ENCODE data around the gene QRICH2.
A peak's percentile ranks its signal among the peaks of the same experiment; 100 is the strongest.
"Not testable (repeated sequence)": the region's sequence is repeated elsewhere in the genome, so short reads cannot be mapped to it uniquely, and the experiment has no call there.

QRICH2 gene

GRCh38 chr17:76260220-76260619 is 47.9 kb downstream of the QRICH2 start:
- ATAC-seq (ENCODE audit: insufficient read depth, low read depth) (no peak), DNase-seq (no peak)
- no peaks in the 10 kb centered on the region for H3K27me3 ChIP-seq (ENCODE audit: insufficient read depth, low read length, poor library complexity)
- H3K27ac ChIP-seq (ENCODE audit: low read length), result no peak overlapping the region
- H3K4me2 ChIP-seq (ENCODE audit: insufficient read depth, low read length), result no peak overlapping the region
- H3K9ac ChIP-seq (ENCODE audit: low read depth, low read length), result no peak overlapping the region
- H3K4me1 ChIP-seq (ENCODE audit: insufficient read depth, low read length), result peaks cover 26% of the 10 kb centered on the region
- H3K36me3 ChIP-seq (ENCODE audit: insufficient read depth, low read length), result no peaks in the 10 kb centered on the region
- no peak overlapping the region for H2AFZ ChIP-seq (ENCODE audit: low read depth, low read length)
- H3K79me2 ChIP-seq (ENCODE audit: insufficient read depth, low read length), result no peaks in the 10 kb centered on the region
- TF ChIP-seq EZH2 (IDR thresholded peaks at IDR 0.05; ENCODE audit: borderline replicate concordance, low read depth, low read length, severe bottlenecking) (no peak), CTCF (IDR thresholded peaks at IDR 0.05; ENCODE audit: borderline replicate concordance, extremely low read depth, low read length, poor library complexity, severe bottlenecking) (no peak)
- H4K20me1 ChIP-seq (ENCODE audit: insufficient read depth, low read length), result no peaks in the 10 kb centered on the region
- no peak overlapping the region for H3K4me3 ChIP-seq (ENCODE audit: low read depth in 1 of 2, low read length in 2 of 2)
- H3K9me3 ChIP-seq (ENCODE audit: insufficient read depth, low read length, severe bottlenecking), result no peaks in the 10 kb centered on the region

GRCh38 chr17:76256430-76257050 is 51.5 kb downstream of the QRICH2 start:
- not testable (repeated sequence) for H3K9ac ChIP-seq (ENCODE audit: low read depth, low read length); H3K4me2 ChIP-seq (ENCODE audit: insufficient read depth, low read length); H3K27me3 ChIP-seq (ENCODE audit: insufficient read depth, low read length, poor library complexity); H3K36me3 ChIP-seq (ENCODE audit: insufficient read depth, low read length); H3K9me3 ChIP-seq (ENCODE audit: insufficient read depth, low read length, severe bottlenecking); H3K79me2 ChIP-seq (ENCODE audit: insufficient read depth, low read length); H3K4me3 ChIP-seq (ENCODE audit: low read depth in 1 of 2, low read length in 2 of 2); H4K20me1 ChIP-seq (ENCODE audit: insufficient read depth, low read length); H2AFZ ChIP-seq (ENCODE audit: low read depth, low read length)
- Histone ChIP-seq H3K4me1 (ENCODE audit: insufficient read depth, low read length) (peaks cover 33% of the 10 kb centered on the region), H3K27ac (ENCODE audit: low read length) (peak overlapping the region; percentile 28)
- ATAC-seq (ENCODE audit: insufficient read depth, low read depth), result peak; percentile 70
- DNase-seq, result peak; percentile 66

- DNase-seq, result no peak
- no peak for ATAC-seq (ENCODE audit: insufficient read depth, low read depth)
- Histone ChIP-seq H3K9ac (ENCODE audit: low read depth, low read length) (no peak overlapping the region), H3K27ac (ENCODE audit: low read length) (peak overlapping the region; percentile 9; the same call in 1 of the 2 replicates), H3K79me2 (ENCODE audit: insufficient read depth, low read length) (no peaks in the 10 kb centered on the region), H3K27me3 (ENCODE audit: insufficient read depth, low read length, poor library complexity) (no peaks in the 10 kb centered on the region), H4K20me1 (ENCODE audit: insufficient read depth, low read length) (no peaks in the 10 kb centered on the region), H3K9me3 (ENCODE audit: insufficient read depth, low read length, severe bottlenecking) (no peaks in the 10 kb centered on the region), H3K36me3 (ENCODE audit: insufficient read depth, low read length) (no peaks in the 10 kb centered on the region), H3K4me2 (ENCODE audit: insufficient read depth, low read length) (no peak overlapping the region), H3K4me1 (ENCODE audit: insufficient read depth, low read length) (peaks cover 35% of the 10 kb centered on the region), H3K4me3 (ENCODE audit: low read depth in 1 of 2, low read length in 2 of 2) (no peak overlapping the region), H2AFZ (ENCODE audit: low read depth, low read length) (no peak overlapping the region)
- no peak for TF ChIP-seq EZH2 (IDR thresholded peaks at IDR 0.05; ENCODE audit: borderline replicate concordance, low read depth, low read length, severe bottlenecking)
- TF ChIP-seq CTCF (IDR thresholded peaks at IDR 0.05; ENCODE audit: borderline replicate concordance, extremely low read depth, low read length, poor library complexity, severe bottlenecking), result no peak
Measured at GRCh38 chr17:76255801-76256429, 52.2 kb downstream of the QRICH2 start.

- Histone ChIP-seq H3K9me3 (ENCODE audit: insufficient read depth, low read length, severe bottlenecking) (no peaks in the 10 kb centered on the region), H3K4me1 (ENCODE audit: insufficient read depth, low read length) (peaks cover 35% of the 10 kb centered on the region), H3K27me3 (ENCODE audit: insufficient read depth, low read length, poor library complexity) (no peaks in the 10 kb centered on the region), H4K20me1 (ENCODE audit: insufficient read depth, low read length) (no peaks in the 10 kb centered on the region), H2AFZ (ENCODE audit: low read depth, low read length) (no peak overlapping the region), H3K4me3 (ENCODE audit: low read depth in 1 of 2, low read length in 2 of 2) (no peak overlapping the region), H3K79me2 (ENCODE audit: insufficient read depth, low read length) (no peaks in the 10 kb centered on the region), H3K36me3 (ENCODE audit: insufficient read depth, low read length) (no peaks in the 10 kb centered on the region), H3K27ac (ENCODE audit: low read length) (no peak overlapping the region), H3K9ac (ENCODE audit: low read depth, low read length) (no peak overlapping the region), H3K4me2 (ENCODE audit: insufficient read depth, low read length) (no peak overlapping the region)
- TF ChIP-seq EZH2 (IDR thresholded peaks at IDR 0.05; ENCODE audit: borderline replicate concordance, low read depth, low read length, severe bottlenecking), result no peak
- no peak for TF ChIP-seq CTCF (IDR thresholded peaks at IDR 0.05; ENCODE audit: borderline replicate concordance, extremely low read depth, low read length, poor library complexity, severe bottlenecking)
- ATAC-seq (ENCODE audit: insufficient read depth, low read depth) (no peak), DNase-seq (no peak)
Measured at GRCh38 chr17:76254275-76254674, 53.8 kb downstream of the QRICH2 start.
